ENCODE measurements around the gene ARID5B.

ARID5B gene

GRCh38 chr10:61900829-61901792 is at the start of gene ARID5B:
TSS of gene ARID5B (plus strand) at chr10:61901699. CDS start at chr10:61901710, 11 bp downstream.
- no peak for TF ChIP-seq CTCF (IDR thresholded peaks at IDR 0.05; ENCODE audit: low read depth, low read length, missing control alignments)
- in situ Hi-C loops (cut with HindIII; ENCODE audit: low sequenced_read_pairs), result no loop called here
- DNase-seq (ENCODE audit: low read depth), result no peak
- peak within 1 kb of the TSS; percentile 79 for H3K4me3 ChIP-seq (ENCODE audit: low read depth, low read length)

- H3K4me3 ChIP-seq (ENCODE audit: low read depth, low read length), result no peak overlapping the region
- in situ Hi-C loops (cut with HindIII; ENCODE audit: low sequenced_read_pairs), result no loop called here
- TF ChIP-seq CTCF (IDR thresholded peaks at IDR 0.05; ENCODE audit: low read depth, low read length, missing control alignments), result no peak
- no peak for DNase-seq (ENCODE audit: low read depth)
Measured at GRCh38 chr10:61852261-61852660, 49.2 kb upstream of the ARID5B start.

GRCh38 chr10:61855771-61856170 is 45.7 kb upstream of the ARID5B start:
- no peak overlapping the region for H3K4me3 ChIP-seq (ENCODE audit: low read depth, low read length)
- no peak for DNase-seq (ENCODE audit: low read depth)
- in situ Hi-C loops (cut with HindIII; ENCODE audit: low sequenced_read_pairs), result no loop called here
- TF ChIP-seq CTCF (IDR thresholded peaks at IDR 0.05; ENCODE audit: low read depth, low read length, missing control alignments), result no peak

GRCh38 chr10:61857746-61858145 is 43.8 kb upstream of the ARID5B start:
- in situ Hi-C loops (cut with HindIII; ENCODE audit: low sequenced_read_pairs), result no loop called here
- TF ChIP-seq CTCF (IDR thresholded peaks at IDR 0.05; ENCODE audit: low read depth, low read length, missing control alignments), result no peak
- DNase-seq (ENCODE audit: low read depth), result no peak
- no peak overlapping the region for H3K4me3 ChIP-seq (ENCODE audit: low read depth, low read length)

- in situ Hi-C loops (cut with HindIII; ENCODE audit: low sequenced_read_pairs), result no loop called here
- TF ChIP-seq CTCF (IDR thresholded peaks at IDR 0.05; ENCODE audit: low read depth, low read length, missing control alignments), result no peak
- DNase-seq (ENCODE audit: low read depth), result no peak
- no peak overlapping the region for H3K4me3 ChIP-seq (ENCODE audit: low read depth, low read length)
Measured at GRCh38 chr10:61859786-61860185, 41.7 kb upstream of the ARID5B start.

GRCh38 chr10:61860964-61861758 is 40.3 kb upstream of the ARID5B start:
- no peak for TF ChIP-seq CTCF (IDR thresholded peaks at IDR 0.05; ENCODE audit: low read depth, low read length, missing control alignments)
- in situ Hi-C loops (cut with HindIII; ENCODE audit: low sequenced_read_pairs), result no loop called here
- no peak for DNase-seq (ENCODE audit: low read depth)
- H3K4me3 ChIP-seq (ENCODE audit: low read depth, low read length), result no peak overlapping the region

Measured in astrocyte of the cerebellum (primary cell).